ENCODE measurements around the gene VPS39. TPM values are rescaled to one million over a fixed set of nuclear protein-coding genes. Genes with fewer than 3 reads are reported as not detected.

The VPS39 gene
- total RNA-seq, 1 experiment from 2014 or later = 46.9 TPM

GRCh38 chr15:42215913-42216829, 8.1 kb upstream of the VPS39 start:
- CTCF ChIA-PET = no interaction called here
- H3K36me3 ChIP-seq (ENCODE audit: insufficient read depth, low read length, poor library complexity, severe bottlenecking) = peaks cover 51% of the 10 kb centered on the region
- DNase-seq (ENCODE audit: low spot score) = peak; percentile 11
- H3K9me3 ChIP-seq (ENCODE audit: low read depth, low read length, poor library complexity, severe bottlenecking) = no peaks in the 10 kb centered on the region
- no peak overlapping the region for H3K4me3 ChIP-seq (ENCODE audit: low read depth, low read length, poor library complexity, severe bottlenecking)
- intact Hi-C loops (cut with micrococcal nuclease; ENCODE audit: unreplicated experiment) = no loop called here
- TF ChIP-seq CTCF (conservative IDR thresholded peaks at IDR 0.05; ENCODE audit: low read depth, low read length) (0 out of 2 replicates have a peak, but pooled peaks have one; percentile 17), EZH2 (IDR thresholded peaks at IDR 0.05; ENCODE audit: borderline replicate concordance, low read depth, low read length, poor library complexity, severe bottlenecking) (no peak)
- POLR2A ChIA-PET (ENCODE audit: low non-redundant PET) = no interaction called here
- no peak overlapping the region for H3K27ac ChIP-seq (ENCODE audit: low read depth, low read length, poor library complexity, severe bottlenecking)
- no TSS peak for BruUV-seq (replicated peaks)
- H3K27me3 ChIP-seq (replicated peaks; ENCODE audit: insufficient read depth, low read depth, low read length, poor library complexity) = no peaks in the 10 kb centered on the region
- no peaks in the 10 kb centered on the region for H3K4me1 ChIP-seq (ENCODE audit: insufficient read depth, low read length, poor library complexity, severe bottlenecking)

- Histone ChIP-seq H3K27me3 (replicated peaks; ENCODE audit: insufficient read depth, low read depth, low read length, poor library complexity) (no peaks in the 10 kb centered on the region), H3K4me3 (ENCODE audit: low read depth, low read length, poor library complexity, severe bottlenecking) (no peak overlapping the region), H3K4me1 (ENCODE audit: insufficient read depth, low read length, poor library complexity, severe bottlenecking) (no peaks in the 10 kb centered on the region), H3K9me3 (ENCODE audit: low read depth, low read length, poor library complexity, severe bottlenecking) (no peaks in the 10 kb centered on the region), H3K36me3 (ENCODE audit: insufficient read depth, low read length, poor library complexity, severe bottlenecking) (peaks cover 56% of the 10 kb centered on the region), H3K27ac (ENCODE audit: low read depth, low read length, poor library complexity, severe bottlenecking) (no peak overlapping the region)
- intact Hi-C loops (cut with micrococcal nuclease; ENCODE audit: unreplicated experiment) = no loop called here
- POLR2A ChIA-PET (ENCODE audit: low non-redundant PET) = no interaction called here
- BruUV-seq (replicated peaks) = no TSS peak
- no peak for DNase-seq (ENCODE audit: low spot score)
- TF ChIP-seq CTCF (conservative IDR thresholded peaks at IDR 0.05; ENCODE audit: low read depth, low read length) (no peak), EZH2 (IDR thresholded peaks at IDR 0.05; ENCODE audit: borderline replicate concordance, low read depth, low read length, poor library complexity, severe bottlenecking) (no peak)
- CTCF ChIA-PET = no interaction called here
Observed at GRCh38 chr15:42214600-42214999, 6.5 kb upstream of the VPS39 start.

- Histone ChIP-seq H3K27ac (ENCODE audit: low read depth, low read length, poor library complexity, severe bottlenecking) (no peak overlapping the region), H3K27me3 (replicated peaks; ENCODE audit: insufficient read depth, low read depth, low read length, poor library complexity) (no peaks in the 10 kb centered on the region), H3K36me3 (ENCODE audit: insufficient read depth, low read length, poor library complexity, severe bottlenecking) (peaks cover 45% of the 10 kb centered on the region), H3K4me1 (ENCODE audit: insufficient read depth, low read length, poor library complexity, severe bottlenecking) (peaks cover 1% of the 10 kb centered on the region), H3K4me3 (ENCODE audit: low read depth, low read length, poor library complexity, severe bottlenecking) (no peak overlapping the region), H3K9me3 (ENCODE audit: low read depth, low read length, poor library complexity, severe bottlenecking) (no peaks in the 10 kb centered on the region)
- TF ChIP-seq EZH2 (IDR thresholded peaks at IDR 0.05; ENCODE audit: borderline replicate concordance, low read depth, low read length, poor library complexity, severe bottlenecking) = no peak
- TF ChIP-seq CTCF (conservative IDR thresholded peaks at IDR 0.05; ENCODE audit: low read depth, low read length) = no peak
- no TSS peak for BruUV-seq (replicated peaks)
- intact Hi-C loops (cut with micrococcal nuclease; ENCODE audit: unreplicated experiment) = no loop called here
- DNase-seq (ENCODE audit: low spot score) = no peak
- ChIA-PET POLR2A (ENCODE audit: low non-redundant PET) (no interaction called here), CTCF (no interaction called here)
Observed at GRCh38 chr15:42213511-42213910, 5.4 kb upstream of the VPS39 start.
